NCI-H1105 treated with DMSO at 0.1 percent for 48 hours (cell line): Measurements from ENCODE around the gene FAAH.

Source experiments
- DNase-seq: peaks from one replicate; lab custom pipeline; 2025; lab: John Stamatoyannopoulos, UW

FAAH gene

DNA sequence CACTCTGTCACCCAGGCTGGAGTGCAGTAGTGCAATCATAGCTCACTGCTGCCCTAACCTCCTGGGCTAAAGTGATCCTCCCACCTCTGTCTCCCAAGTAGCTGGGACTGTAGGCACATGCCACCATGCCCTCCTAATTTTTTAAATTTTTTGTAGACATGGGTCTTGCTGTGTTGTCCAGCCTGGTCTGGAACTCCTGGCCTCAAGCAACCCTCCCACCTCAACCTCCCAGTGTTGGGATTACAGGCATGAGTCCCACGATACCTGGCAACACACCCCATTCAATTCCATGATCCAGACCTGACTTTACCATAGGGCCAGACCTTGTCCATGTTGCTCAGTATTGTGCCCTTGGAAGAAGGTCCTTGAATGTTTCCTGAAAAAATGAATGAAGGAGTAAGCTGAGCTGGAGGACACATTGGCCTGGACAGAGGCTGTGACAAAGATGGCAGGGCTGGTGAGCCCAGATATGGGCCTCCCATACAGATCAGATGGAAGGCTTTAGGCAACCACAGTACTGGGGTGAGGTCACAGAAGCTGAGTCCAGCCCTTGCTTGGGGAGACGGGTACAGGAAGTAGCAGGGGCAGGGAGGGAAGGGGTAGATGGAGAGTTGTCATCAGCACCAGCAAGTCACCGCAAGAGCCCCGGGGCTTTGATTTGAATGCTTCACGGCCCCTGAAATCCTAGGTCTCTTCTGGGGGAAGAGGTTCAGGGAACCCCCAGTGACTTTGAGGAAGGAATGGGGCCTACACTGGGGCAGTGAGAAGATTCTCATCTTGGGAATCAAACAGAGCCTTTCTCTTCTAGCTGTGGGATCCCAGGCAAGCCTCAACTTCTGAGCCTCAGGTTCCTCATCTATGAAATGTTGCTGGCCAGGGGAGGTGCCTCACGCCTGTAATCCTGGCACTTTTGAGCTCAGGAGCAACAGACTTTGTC, 55.4 kb downstream of the FAAH start:
- DNase-seq = no peak

DNA sequence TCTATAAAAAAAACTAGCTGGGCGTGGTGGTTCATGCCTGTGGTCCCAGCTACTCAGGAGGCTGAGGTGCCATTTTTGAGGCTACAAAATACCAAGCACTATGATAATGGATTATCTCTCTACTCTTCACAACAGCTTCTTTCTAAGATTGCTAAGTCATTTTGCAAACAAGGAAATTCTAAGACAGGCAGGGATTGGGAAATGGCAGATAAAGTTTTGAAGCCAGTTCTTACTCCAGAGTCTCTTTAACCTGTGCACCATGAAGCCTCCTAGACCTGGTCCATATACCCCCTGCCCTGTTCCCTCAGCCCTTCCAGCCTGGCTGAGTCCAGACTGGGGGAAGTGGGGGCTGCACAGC, 56.0 kb downstream of the FAAH start:
- no peak for DNase-seq

DNA sequence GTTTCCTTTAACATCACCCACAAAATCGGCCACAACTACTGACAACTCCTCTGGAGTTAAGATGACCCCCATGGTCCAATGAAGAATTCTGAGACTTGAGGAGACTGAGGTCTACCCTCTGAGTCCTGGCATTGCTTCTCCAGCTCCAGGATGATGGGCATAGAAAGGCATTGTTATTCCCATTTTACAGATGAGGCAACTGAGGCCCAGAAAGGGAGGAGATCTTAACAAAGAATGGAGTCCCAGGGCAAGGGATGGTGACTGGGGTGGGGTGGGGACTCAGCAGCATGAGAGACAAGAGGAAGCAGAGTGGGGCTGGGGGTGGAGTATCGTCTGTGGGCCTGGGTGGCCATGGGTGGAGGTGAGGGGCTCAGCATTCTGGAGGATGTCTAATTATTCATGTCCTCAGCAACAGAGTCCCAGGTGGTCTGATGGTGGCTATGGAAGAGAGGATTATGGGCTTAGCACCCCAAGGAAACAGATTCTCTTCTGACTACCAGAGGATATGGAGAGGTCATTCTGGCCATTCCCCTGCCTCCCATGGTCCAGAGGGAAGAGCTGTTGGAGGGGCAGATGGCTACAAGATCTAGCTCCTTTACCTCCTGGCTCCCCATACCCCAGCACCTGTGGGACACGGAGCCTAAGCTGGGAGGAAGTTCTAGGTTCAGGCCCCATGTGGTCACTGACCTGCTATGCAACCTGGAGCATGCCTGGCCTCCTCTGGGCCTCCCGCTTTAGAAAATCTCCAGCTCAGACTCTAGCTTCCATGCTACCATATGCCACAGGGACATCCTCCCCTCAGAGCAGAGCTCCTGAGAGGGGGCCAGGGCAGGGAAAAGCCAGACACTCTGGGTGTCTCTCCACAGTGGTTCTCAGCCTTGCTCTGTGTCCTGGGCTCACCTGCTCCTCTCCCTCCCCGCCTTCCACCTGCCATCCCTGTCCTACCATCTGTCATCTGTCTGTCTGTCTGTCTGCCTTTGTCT, 58.1 kb downstream of the FAAH start:
- DNase-seq = no peak

DNA sequence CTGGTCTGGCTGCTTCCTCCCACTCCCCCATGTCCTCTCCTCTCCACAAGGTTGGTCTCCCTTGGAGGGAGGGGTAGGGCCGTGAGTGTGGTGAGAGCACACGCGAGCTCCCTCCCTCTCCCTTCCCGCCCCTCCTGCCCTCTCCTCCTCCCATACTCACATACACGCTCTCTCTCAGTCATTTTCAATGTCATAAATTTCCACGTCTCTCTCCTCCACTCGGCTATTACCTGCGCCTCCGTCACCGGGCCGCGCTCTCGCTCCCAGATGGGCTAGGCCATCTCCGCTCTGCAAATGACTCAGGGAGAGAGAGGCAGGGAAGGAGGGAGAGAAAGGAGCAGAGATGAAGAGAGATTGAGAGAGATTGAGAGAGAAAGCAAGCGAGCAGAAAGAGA, 58.8 kb downstream of the FAAH start:
- DNase-seq = no peak

DNA sequence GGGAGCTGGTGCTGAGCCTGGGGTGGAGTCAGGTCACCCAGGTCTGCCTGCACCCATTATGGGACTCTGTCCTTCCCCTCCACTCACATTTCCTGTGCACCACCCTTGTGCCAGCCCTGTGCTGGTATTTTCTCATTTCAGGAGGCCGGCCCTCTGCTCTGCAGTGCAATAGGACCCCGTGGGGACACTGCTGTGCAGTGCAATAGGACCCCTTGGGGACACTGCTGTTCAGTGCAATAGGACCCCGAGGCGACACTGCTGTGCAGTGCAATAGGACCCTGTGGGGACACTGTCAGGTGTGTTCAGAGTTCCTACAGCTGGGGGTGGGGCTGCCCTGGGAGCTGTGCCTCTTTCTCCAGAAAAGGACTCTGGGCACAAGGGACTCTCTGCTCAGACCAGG, 59.3 kb downstream of the FAAH start:
- DNase-seq = no peak

GRCh38 chr1:46455951-46456350, 61.8 kb downstream of the FAAH start:
- peak; percentile 87 for DNase-seq

DNA sequence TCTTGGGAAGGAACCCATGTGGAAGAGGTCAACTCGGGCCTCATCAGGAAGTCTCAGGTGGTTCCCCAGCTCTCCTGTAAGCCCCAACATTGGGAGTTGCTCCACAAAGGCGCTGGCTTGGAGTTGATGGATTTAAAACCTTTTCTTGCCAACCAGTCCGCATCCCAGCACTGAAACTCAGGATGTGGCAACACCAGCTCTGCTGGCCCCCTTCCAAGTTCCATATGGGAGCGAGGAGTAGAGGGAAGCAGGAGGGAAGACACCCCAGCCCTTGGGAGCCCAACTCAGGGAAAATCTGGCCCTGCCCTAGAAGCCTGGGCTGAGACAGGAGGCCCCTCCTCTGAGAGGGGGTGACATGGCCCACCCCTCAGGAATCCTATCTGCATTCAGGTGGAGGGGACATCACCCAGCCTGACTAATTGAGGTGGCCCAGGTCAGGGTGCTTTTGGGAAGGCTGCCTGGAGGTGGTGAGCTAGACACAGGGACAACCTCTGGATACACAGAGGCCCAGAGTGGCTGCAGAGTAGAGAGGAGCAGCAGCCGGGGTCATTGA, 62.4 kb downstream of the FAAH start:
- DNase-seq = peak; percentile 41

- no peak for DNase-seq
Observed at GRCh38 chr1:46457178-46457577, 63.1 kb downstream of the FAAH start.

DNA sequence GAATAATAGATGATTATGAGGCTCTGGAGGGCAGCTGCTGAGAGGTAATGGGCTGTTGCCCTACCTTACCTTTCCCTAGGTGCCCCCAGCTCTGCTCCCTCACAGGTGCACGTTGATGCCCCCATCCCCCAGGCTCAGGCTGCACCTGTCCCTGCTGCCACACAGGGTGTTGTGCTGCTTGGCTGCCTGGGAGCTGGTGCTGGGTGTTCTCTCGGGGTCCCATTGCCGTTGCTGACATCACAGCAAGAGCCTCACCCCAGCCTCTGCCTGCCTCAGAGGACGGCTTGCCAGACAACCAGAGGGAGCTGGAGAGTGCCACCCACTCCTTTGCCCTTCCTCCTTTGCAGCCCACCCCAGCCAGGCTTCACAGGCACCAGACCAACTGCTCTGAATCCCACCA, 64.1 kb downstream of the FAAH start:
- DNase-seq = peak; percentile 57

GRCh38 chr1:46458846-46459245, 64.7 kb downstream of the FAAH start:
- no peak for DNase-seq

DNA sequence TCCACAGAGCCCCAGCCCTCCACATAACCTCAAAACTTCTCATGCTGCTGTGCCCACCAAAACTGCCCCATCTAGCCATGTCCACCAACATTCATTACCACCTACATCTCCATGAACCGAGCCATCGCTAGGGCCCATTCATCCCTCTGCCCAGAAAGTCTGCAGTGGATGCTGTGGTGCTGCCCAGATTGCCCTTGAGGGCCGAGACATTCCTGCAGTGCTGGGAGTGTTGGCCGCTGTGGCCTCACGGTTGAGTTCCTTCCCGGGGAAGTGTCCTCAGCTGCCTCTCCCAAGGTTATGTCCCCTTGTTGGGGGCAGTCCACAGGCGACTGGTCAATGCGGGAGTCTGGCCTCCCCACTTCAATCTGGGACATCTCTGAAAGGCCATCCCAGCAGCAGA, 65.2 kb downstream of the FAAH start:
- DNase-seq = no peak

- DNase-seq = no peak
Observed at GRCh38 chr1:46461017-46461808, 67.1 kb downstream of the FAAH start.

DNA sequence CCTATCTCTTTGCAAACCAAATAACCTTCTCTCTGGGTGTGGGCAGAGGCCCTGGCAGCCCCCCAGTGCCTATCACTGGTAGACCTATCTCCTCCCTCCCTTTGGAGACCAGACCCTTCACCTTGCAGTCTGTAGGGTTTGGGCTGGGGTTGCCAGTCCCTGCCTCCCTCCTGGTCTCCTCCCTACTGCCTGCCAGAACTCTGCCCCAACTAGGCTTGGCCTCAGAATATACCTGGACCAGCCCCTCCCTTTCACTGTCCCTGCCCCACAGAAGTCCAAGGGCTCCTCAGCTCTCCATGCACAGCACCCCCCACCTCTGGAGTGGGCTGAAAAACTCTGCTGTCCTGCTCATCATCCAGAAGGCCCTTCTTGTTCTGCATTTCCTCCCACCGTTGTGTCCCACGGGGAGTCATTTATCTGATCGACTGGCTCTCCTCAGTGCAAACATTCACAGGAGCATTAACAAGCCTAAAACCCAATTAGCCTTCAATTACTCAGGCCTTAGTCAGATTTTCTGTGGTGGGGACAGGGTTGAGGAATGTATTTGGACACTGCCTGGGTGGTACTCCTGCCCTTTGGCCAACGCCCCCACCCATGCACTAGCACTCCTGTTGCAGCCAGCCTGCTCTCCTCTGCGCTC, 67.8 kb downstream of the FAAH start:
- DNase-seq = no peak
